ENCODE measurements around the gene TP63. TPM values are rescaled to one million over a fixed set of nuclear protein-coding genes. Genes with fewer than 3 reads are reported as not detected.

The TP63 gene
- total RNA-seq, 1 donor = 1.8 TPM

GRCh38 chr3:189714991-189715961, 84.1 kb downstream of the TP63 start:
- H3K36me3 ChIP-seq (ENCODE audit: insufficient read depth, low read length) = no peaks in the 10 kb centered on the region
- H3K4me1 ChIP-seq (ENCODE audit: insufficient read depth, low read length) = peaks cover 31% of the 10 kb centered on the region

GRCh38 chr3:189718215-189718614, 87.0 kb downstream of the TP63 start:
- Histone ChIP-seq H3K36me3 (ENCODE audit: insufficient read depth, low read length) (no peaks in the 10 kb centered on the region), H2AFZ (ENCODE audit: low read length) (no peak overlapping the region), H3K27me3 (ENCODE audit: insufficient read depth, low read length) (no peaks in the 10 kb centered on the region), H3K27ac (ENCODE audit: low read depth, low read length) (no peak overlapping the region), H3K9me3 (ENCODE audit: low read depth, low read length) (no peaks in the 10 kb centered on the region), H3K4me2 (ENCODE audit: insufficient read depth, low read length) (no peak overlapping the region), H3K79me2 (ENCODE audit: insufficient read depth, low read length) (no peaks in the 10 kb centered on the region), H3K4me1 (ENCODE audit: insufficient read depth, low read length) (peaks cover 21% of the 10 kb centered on the region), H3K4me3 (ENCODE audit: insufficient read depth, low read length) (no peak overlapping the region), H4K20me1 (ENCODE audit: insufficient read depth, low read length) (no peaks in the 10 kb centered on the region)
- DNase-seq (ENCODE audit: insufficient read length, low spot score, missing footprints) = no peak
- TF ChIP-seq CTCF (IDR thresholded peaks at IDR 0.05; ENCODE audit: extremely low read depth, low read depth, low read length) = no peak

More at GRCh38 chr3:189714991-189715961, 84.1 kb downstream of the TP63 start:
- Histone ChIP-seq H3K79me2 (ENCODE audit: insufficient read depth, low read length) (no peaks in the 10 kb centered on the region), H3K27me3 (ENCODE audit: insufficient read depth, low read length) (no peaks in the 10 kb centered on the region), H3K27ac (ENCODE audit: low read depth, low read length) (peak overlapping the region; percentile 61), H4K20me1 (ENCODE audit: insufficient read depth, low read length) (no peaks in the 10 kb centered on the region), H2AFZ (ENCODE audit: low read length) (no peak overlapping the region), H3K9me3 (ENCODE audit: low read depth, low read length) (no peaks in the 10 kb centered on the region), H3K4me2 (ENCODE audit: insufficient read depth, low read length) (peak overlapping the region; percentile 37), H3K4me3 (ENCODE audit: insufficient read depth, low read length) (no peak overlapping the region)
- no peak for TF ChIP-seq CTCF (IDR thresholded peaks at IDR 0.05; ENCODE audit: extremely low read depth, low read depth, low read length)
- DNase-seq (ENCODE audit: insufficient read length, low spot score, missing footprints) = no peak

- Histone ChIP-seq H2AFZ (ENCODE audit: low read length) (no peak overlapping the region), H3K9me3 (ENCODE audit: low read depth, low read length) (no peaks in the 10 kb centered on the region), H3K79me2 (ENCODE audit: insufficient read depth, low read length) (no peaks in the 10 kb centered on the region), H3K27me3 (ENCODE audit: insufficient read depth, low read length) (no peaks in the 10 kb centered on the region), H3K36me3 (ENCODE audit: insufficient read depth, low read length) (no peaks in the 10 kb centered on the region), H3K4me1 (ENCODE audit: insufficient read depth, low read length) (peaks cover 9% of the 10 kb centered on the region), H3K4me3 (ENCODE audit: insufficient read depth, low read length) (no peak overlapping the region), H3K27ac (ENCODE audit: low read depth, low read length) (no peak overlapping the region), H4K20me1 (ENCODE audit: insufficient read depth, low read length) (no peaks in the 10 kb centered on the region), H3K4me2 (ENCODE audit: insufficient read depth, low read length) (no peak overlapping the region)
- DNase-seq (ENCODE audit: insufficient read length, low spot score, missing footprints) = no peak
- no peak for TF ChIP-seq CTCF (IDR thresholded peaks at IDR 0.05; ENCODE audit: extremely low read depth, low read depth, low read length)
Observed at GRCh38 chr3:189720736-189721417, 89.7 kb downstream of the TP63 start.

All from osteoblast (primary cell).